ENCODE measurements around the gene GRIN2A.

Gene GRIN2A

GRCh38 chr16:10103118-10103517 lies 79.1 kb downstream of the GRIN2A start:
- Mint-ChIP-seq H3K4me1 (no peaks in the 10 kb centered on the region), H3K4me3 (no peak overlapping the region), H3K27ac (no peak overlapping the region), H3K27me3 (peaks cover 4% of the 10 kb centered on the region), H3K36me3 (ENCODE audit: low read depth) (no peaks in the 10 kb centered on the region), H3K9me3 (peaks cover 3% of the 10 kb centered on the region)
- DNase-seq (no peak), ATAC-seq (no peak)

- Mint-ChIP-seq H3K4me1 (no peaks in the 10 kb centered on the region), H3K36me3 (ENCODE audit: low read depth) (no peaks in the 10 kb centered on the region), H3K4me3 (no peak overlapping the region), H3K9me3 (peaks cover 3% of the 10 kb centered on the region), H3K27ac (no peak overlapping the region), H3K27me3 (peaks cover 7% of the 10 kb centered on the region)
- DNase-seq = no peak
- no peak for ATAC-seq
These were observed 81.4 kb downstream of the GRIN2A start for GRCh38 chr16:10100829-10101228.

GRCh38 chr16:10098991-10099390 lies 83.2 kb downstream of the GRIN2A start:
- Mint-ChIP-seq H3K4me1 (no peaks in the 10 kb centered on the region), H3K4me3 (no peak overlapping the region), H3K36me3 (ENCODE audit: low read depth) (no peaks in the 10 kb centered on the region), H3K27me3 (peaks cover 7% of the 10 kb centered on the region), H3K27ac (no peak overlapping the region), H3K9me3 (peaks cover 3% of the 10 kb centered on the region)
- no peak for DNase-seq
- ATAC-seq = no peak

- no peak overlapping the region for H3K27ac Mint-ChIP-seq
- DNase-seq (no peak), ATAC-seq (no peak)
- H3K4me1 Mint-ChIP-seq = no peaks in the 10 kb centered on the region
- H3K9me3 Mint-ChIP-seq = no peaks in the 10 kb centered on the region
- H3K36me3 Mint-ChIP-seq (ENCODE audit: low read depth) = no peaks in the 10 kb centered on the region
- peaks cover 7% of the 10 kb centered on the region for H3K27me3 Mint-ChIP-seq
- no peak overlapping the region for H3K4me3 Mint-ChIP-seq
These were observed 85.0 kb downstream of the GRIN2A start for GRCh38 chr16:10097271-10097670.

- H3K27ac Mint-ChIP-seq = no peak overlapping the region
- no peak overlapping the region for H3K4me3 Mint-ChIP-seq
- DNase-seq (no peak), ATAC-seq (no peak)
- H3K36me3 Mint-ChIP-seq (ENCODE audit: low read depth) = no peaks in the 10 kb centered on the region
- H3K27me3 Mint-ChIP-seq = peaks cover 6% of the 10 kb centered on the region
- H3K9me3 Mint-ChIP-seq = peaks cover 3% of the 10 kb centered on the region
- no peaks in the 10 kb centered on the region for H3K4me1 Mint-ChIP-seq
These were observed 88.7 kb downstream of the GRIN2A start for GRCh38 chr16:10093576-10093975.

- DNase-seq = no peak
- no peaks in the 10 kb centered on the region for H3K4me1 Mint-ChIP-seq
- no peaks in the 10 kb centered on the region for H3K36me3 Mint-ChIP-seq (ENCODE audit: low read depth)
- peaks cover 2% of the 10 kb centered on the region for H3K27me3 Mint-ChIP-seq
- no peak overlapping the region for H3K27ac Mint-ChIP-seq
- peaks cover 3% of the 10 kb centered on the region for H3K9me3 Mint-ChIP-seq
- no peak overlapping the region for H3K4me3 Mint-ChIP-seq
- no peak for ATAC-seq
These were observed 91.4 kb downstream of the GRIN2A start for GRCh38 chr16:10090816-10091215.

GRCh38 chr16:10088380-10088793 lies 93.8 kb downstream of the GRIN2A start:
- Mint-ChIP-seq H3K36me3 (ENCODE audit: low read depth) (no peaks in the 10 kb centered on the region), H3K4me1 (no peaks in the 10 kb centered on the region)
- no peak for ATAC-seq

GRCh38 chr16:10087151-10087550 lies 95.1 kb downstream of the GRIN2A start:
- H3K9me3 Mint-ChIP-seq = peaks cover 3% of the 10 kb centered on the region
- no peak overlapping the region for H3K4me3 Mint-ChIP-seq
- H3K27me3 Mint-ChIP-seq = peaks cover 3% of the 10 kb centered on the region
- H3K36me3 Mint-ChIP-seq (ENCODE audit: low read depth) = no peaks in the 10 kb centered on the region
- no peaks in the 10 kb centered on the region for H3K4me1 Mint-ChIP-seq
- no peak for DNase-seq
- no peak overlapping the region for H3K27ac Mint-ChIP-seq
- no peak for ATAC-seq

More at GRCh38 chr16:10088380-10088793, 93.8 kb downstream of the GRIN2A start:
- Mint-ChIP-seq H3K9me3 (peaks cover 3% of the 10 kb centered on the region), H3K27me3 (peaks cover 3% of the 10 kb centered on the region), H3K4me3 (no peak overlapping the region), H3K27ac (no peak overlapping the region)
- DNase-seq = no peak

- no peaks in the 10 kb centered on the region for H3K4me1 Mint-ChIP-seq
- DNase-seq = no peak
- H3K9me3 Mint-ChIP-seq = peaks cover 3% of the 10 kb centered on the region
- no peak overlapping the region for H3K27ac Mint-ChIP-seq
- H3K27me3 Mint-ChIP-seq = peaks cover 3% of the 10 kb centered on the region
- ATAC-seq = no peak
- no peaks in the 10 kb centered on the region for H3K36me3 Mint-ChIP-seq (ENCODE audit: low read depth)
- no peak overlapping the region for H3K4me3 Mint-ChIP-seq
These were observed 95.6 kb downstream of the GRIN2A start for GRCh38 chr16:10086620-10087019.

- Mint-ChIP-seq H3K27me3 (peaks cover 3% of the 10 kb centered on the region), H3K9me3 (peaks cover 3% of the 10 kb centered on the region), H3K36me3 (ENCODE audit: low read depth) (no peaks in the 10 kb centered on the region), H3K4me1 (no peaks in the 10 kb centered on the region), H3K27ac (no peak overlapping the region), H3K4me3 (no peak overlapping the region)
- no peak for DNase-seq
- ATAC-seq = no peak
These were observed 97.0 kb downstream of the GRIN2A start for GRCh38 chr16:10085078-10085798.

GRCh38 chr16:10083301-10083700 lies 98.9 kb downstream of the GRIN2A start:
- no peaks in the 10 kb centered on the region for H3K4me1 Mint-ChIP-seq
- no peaks in the 10 kb centered on the region for H3K36me3 Mint-ChIP-seq (ENCODE audit: low read depth)
- DNase-seq = no peak
- peaks cover 3% of the 10 kb centered on the region for H3K27me3 Mint-ChIP-seq
- H3K4me3 Mint-ChIP-seq = no peak overlapping the region
- no peaks in the 10 kb centered on the region for H3K9me3 Mint-ChIP-seq
- no peak for ATAC-seq
- no peak overlapping the region for H3K27ac Mint-ChIP-seq

GRCh38 chr16:10081201-10081940 lies 100.9 kb downstream of the GRIN2A start:
- no peak for DNase-seq
- no peaks in the 10 kb centered on the region for H3K36me3 Mint-ChIP-seq (ENCODE audit: low read depth)
- H3K27me3 Mint-ChIP-seq = peaks cover 3% of the 10 kb centered on the region
- H3K4me3 Mint-ChIP-seq = no peak overlapping the region
- H3K4me1 Mint-ChIP-seq = no peaks in the 10 kb centered on the region
- ATAC-seq = no peak
- H3K27ac Mint-ChIP-seq = no peak overlapping the region
- no peaks in the 10 kb centered on the region for H3K9me3 Mint-ChIP-seq

GRCh38 chr16:10080051-10080772 lies 102.0 kb downstream of the GRIN2A start:
- no peak for ATAC-seq
- Mint-ChIP-seq H3K4me3 (no peak overlapping the region), H3K36me3 (ENCODE audit: low read depth) (no peaks in the 10 kb centered on the region), H3K9me3 (no peaks in the 10 kb centered on the region), H3K27me3 (no peaks in the 10 kb centered on the region), H3K27ac (no peak overlapping the region), H3K4me1 (no peaks in the 10 kb centered on the region)
- DNase-seq = no peak

GRCh38 chr16:10078541-10078949 lies 103.7 kb downstream of the GRIN2A start:
- no peak overlapping the region for H3K4me3 Mint-ChIP-seq
- no peak overlapping the region for H3K27ac Mint-ChIP-seq
- no peaks in the 10 kb centered on the region for H3K4me1 Mint-ChIP-seq
- ATAC-seq = no peak
- no peaks in the 10 kb centered on the region for H3K27me3 Mint-ChIP-seq
- H3K36me3 Mint-ChIP-seq (ENCODE audit: low read depth) = no peaks in the 10 kb centered on the region
- no peak for DNase-seq
- no peaks in the 10 kb centered on the region for H3K9me3 Mint-ChIP-seq

- H3K9me3 Mint-ChIP-seq = no peaks in the 10 kb centered on the region
- H3K27ac Mint-ChIP-seq = no peak overlapping the region
- H3K4me3 Mint-ChIP-seq = no peak overlapping the region
- H3K36me3 Mint-ChIP-seq (ENCODE audit: low read depth) = no peaks in the 10 kb centered on the region
- no peak for DNase-seq
- H3K4me1 Mint-ChIP-seq = no peaks in the 10 kb centered on the region
- ATAC-seq = no peak
- no peaks in the 10 kb centered on the region for H3K27me3 Mint-ChIP-seq
These were observed 104.4 kb downstream of the GRIN2A start for GRCh38 chr16:10077861-10078260.
